WERI-Rb-1 (cell line): Measurements from ENCODE around the gene LRPPRC.

Source experiments
- DNase-seq: peaks from one replicate; pipeline ENCODE4 v3.0.0-alpha.2; 2020
- H3K27ac ChIP-seq: fragments of 250-450 bp; sonication (Bioruptor Pico); 2 replicates; pipeline ENCODE4 v1.5.1; 2020; ENCODE audit warnings: mild to moderate bottlenecking, moderate library complexity
- H3K27me3 ChIP-seq: fragments of 250-450 bp; sonication (Bioruptor Pico); 2 replicates; pipeline ENCODE4 v1.5.1; 2021; ENCODE audit warnings: mild to moderate bottlenecking, low read depth, moderate library complexity; ENCODE audit not compliant: insufficient read depth, severe bottlenecking
- H3K36me3 ChIP-seq: fragments of 250-450 bp; sonication (Bioruptor Pico); 2 replicates; pipeline ENCODE4 v1.5.1; 2020; ENCODE audit warnings: mild to moderate bottlenecking, moderate library complexity
- H3K4me3 ChIP-seq: 2 replicates; pipeline ENCODE4 v1.5.1; 2011; ENCODE audit warnings: low read depth, mild to moderate bottlenecking, control low read depth, low read length
- H3K9me3 ChIP-seq: fragments of 250-450 bp; sonication (Bioruptor Pico); 2 replicates; pipeline ENCODE4 v1.5.1; 2021; ENCODE audit warnings: mild to moderate bottlenecking, moderate library complexity; ENCODE audit not compliant: severe bottlenecking
- CTCF ChIP-seq: IDR thresholded peaks from 2 replicates; pipeline ENCODE4 v1.5.1; 2011; ENCODE audit warnings: low read depth, mild to moderate bottlenecking, control low read depth, inconsistent platforms, low read length

The LRPPRC gene

GRCh38 chr2:43855292-43855691, 140.5 kb downstream of the LRPPRC start:
- no peak for TF ChIP-seq CTCF
- no peak overlapping the region for H3K27ac ChIP-seq
- DNase-seq = no peak
- peaks cover 20% of the 10 kb centered on the region for H3K27me3 ChIP-seq
- H3K9me3 ChIP-seq = no peaks in the 10 kb centered on the region
- H3K4me3 ChIP-seq = no peak overlapping the region
- H3K36me3 ChIP-seq = no peaks in the 10 kb centered on the region

GRCh38 chr2:43854671-43855070, 141.1 kb downstream of the LRPPRC start:
- Histone ChIP-seq H3K27ac (no peak overlapping the region), H3K9me3 (no peaks in the 10 kb centered on the region), H3K4me3 (no peak overlapping the region), H3K27me3 (peaks cover 20% of the 10 kb centered on the region), H3K36me3 (no peaks in the 10 kb centered on the region)
- DNase-seq = no peak
- no peak for TF ChIP-seq CTCF

- no peak for DNase-seq
- Histone ChIP-seq H3K4me3 (no peak overlapping the region), H3K36me3 (no peaks in the 10 kb centered on the region), H3K27me3 (peaks cover 17% of the 10 kb centered on the region), H3K27ac (no peak overlapping the region), H3K9me3 (no peaks in the 10 kb centered on the region)
- TF ChIP-seq CTCF = no peak
Measured at GRCh38 chr2:43853141-43854081, 142.4 kb downstream of the LRPPRC start.

- H3K9me3 ChIP-seq = no peaks in the 10 kb centered on the region
Measured at GRCh38 chr2:43852196-43852730, 143.5 kb downstream of the LRPPRC start.

More at GRCh38 chr2:43852196-43852730, 143.5 kb downstream of the LRPPRC start:
- Histone ChIP-seq H3K36me3 (no peaks in the 10 kb centered on the region), H3K4me3 (no peak overlapping the region), H3K27ac (no peak overlapping the region), H3K27me3 (peaks cover 6% of the 10 kb centered on the region)
- no peak for DNase-seq
- no peak for TF ChIP-seq CTCF
